A204.1 (cell line): ENCODE data around the gene CSNK1E.

Experiments used
- FAIRE-seq: peaks from 2 replicates; lab custom pipeline; 2012; peaks lifted over from hg19 to GRCh38; lab: Jason Lieb, UNC

The CSNK1E gene

DNA sequence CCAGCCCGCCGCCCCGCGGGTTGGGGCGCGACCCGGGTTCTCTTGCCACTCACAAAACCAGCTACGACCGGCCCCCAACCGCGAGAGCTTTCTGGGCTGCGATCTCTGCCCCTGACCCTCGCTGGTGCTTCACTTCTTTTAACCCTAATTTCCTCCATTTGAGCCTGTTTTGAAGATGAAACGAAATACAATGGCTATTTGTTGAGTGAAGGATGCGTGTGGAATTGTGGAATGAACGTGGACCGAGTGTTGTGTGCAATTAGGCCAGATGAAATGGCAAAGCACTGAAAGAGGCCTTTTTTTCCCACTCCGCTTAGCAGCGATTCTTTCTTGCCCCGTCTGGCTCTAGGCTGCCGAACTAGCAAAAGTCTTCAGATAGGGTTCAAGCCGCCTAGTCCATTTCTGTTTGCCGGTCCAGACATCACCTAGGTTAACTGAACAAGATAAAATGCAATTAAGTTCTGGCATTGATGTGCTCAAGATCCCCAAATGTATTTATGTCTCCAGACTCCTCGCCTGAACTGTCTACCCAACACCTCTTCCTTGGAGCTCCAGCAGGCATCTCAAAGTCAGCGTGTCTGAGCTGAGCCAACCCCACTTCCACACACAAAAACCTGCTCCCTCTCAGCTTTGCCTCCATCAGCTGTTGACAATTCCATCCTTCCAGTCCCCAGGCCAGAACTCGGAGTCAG is 44.0 kb downstream of the CSNK1E start:
- no peak for FAIRE-seq

DNA sequence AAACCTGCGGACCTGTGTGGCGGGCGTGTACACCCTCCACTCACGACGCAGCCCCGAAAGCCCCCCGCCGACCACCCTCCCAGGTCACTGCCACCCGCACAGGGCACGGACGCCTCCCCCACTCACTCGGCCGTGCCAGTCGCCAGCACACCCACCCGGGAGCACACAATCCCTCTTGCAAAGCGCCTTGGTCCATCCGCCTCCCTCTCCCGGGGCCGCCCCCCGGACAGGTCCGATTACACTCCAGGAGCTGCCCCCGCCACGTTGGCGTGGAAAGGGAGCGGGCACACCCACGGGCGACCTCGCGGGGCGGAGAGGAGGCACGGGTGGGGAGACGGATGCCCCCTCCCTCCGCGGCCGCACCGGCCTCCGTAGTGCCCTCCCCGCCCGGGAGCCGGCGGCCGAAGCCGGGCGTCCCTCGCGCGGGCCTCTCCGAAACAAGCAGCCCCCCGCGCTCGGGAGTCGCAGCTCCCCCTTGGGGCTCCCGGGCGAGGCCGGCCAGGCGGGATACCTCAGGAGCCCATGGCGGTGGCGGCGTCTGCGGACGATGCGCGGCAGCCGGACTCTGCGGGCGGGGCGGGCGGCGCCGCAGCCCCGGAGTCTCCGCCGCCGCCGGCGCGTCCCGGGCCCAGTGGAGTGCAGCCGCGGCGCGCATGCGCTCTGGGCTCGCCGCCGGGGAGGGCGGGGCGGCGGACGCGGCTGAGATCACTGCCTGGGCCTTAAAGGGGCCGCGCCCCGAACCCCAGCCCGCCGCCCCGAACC is 44.7 kb downstream of the CSNK1E start, which contains the start of gene TMEM184B:
Gene TMEM184B (minus strand): TSS at position 638 of the 762 bp plus-strand sequence. CDS start 25,049 bp downstream, outside the sequence.
- FAIRE-seq, result no peak

DNA sequence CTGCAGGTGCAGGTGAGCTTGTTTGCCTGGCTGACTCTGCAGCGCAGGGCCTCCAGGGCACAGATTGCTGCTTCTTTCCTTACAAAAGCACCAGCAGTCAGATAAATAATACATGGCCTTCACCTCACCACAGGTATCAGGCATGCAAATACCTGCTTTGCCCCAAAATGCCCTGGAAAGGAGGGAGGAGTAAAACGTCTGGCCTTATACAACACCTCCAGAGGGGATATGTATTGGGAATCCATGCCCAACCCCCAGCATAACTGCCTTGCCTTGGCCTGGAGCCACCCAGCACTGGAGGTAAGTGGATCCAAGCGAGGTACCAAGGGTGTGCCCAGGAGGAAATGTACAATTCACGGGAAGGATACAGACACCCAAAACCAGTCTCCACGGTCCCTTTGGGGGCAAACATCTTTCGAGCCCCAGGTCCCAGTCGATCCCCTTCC is 45.3 kb downstream of the CSNK1E start:
- no peak for FAIRE-seq

DNA sequence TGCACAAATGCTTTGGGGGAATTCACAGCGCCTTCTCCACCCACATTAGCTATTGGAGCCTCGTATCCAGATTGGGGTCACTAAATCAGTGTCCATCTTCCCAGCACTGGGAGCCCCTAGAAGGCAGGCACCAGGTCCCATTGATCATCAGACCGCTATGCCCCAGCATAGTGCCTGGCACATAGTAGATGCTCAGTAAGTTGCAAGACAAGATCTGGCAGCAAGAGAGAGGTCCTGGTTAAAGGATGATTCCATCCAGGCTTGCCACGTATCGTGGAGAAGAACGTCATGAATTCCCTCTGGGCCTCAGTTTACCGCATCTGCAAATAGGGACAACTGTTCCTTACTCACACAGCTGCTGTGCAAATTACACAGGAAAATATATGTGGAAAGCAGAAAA is 46.1 kb downstream of the CSNK1E start:
- no peak for FAIRE-seq

DNA sequence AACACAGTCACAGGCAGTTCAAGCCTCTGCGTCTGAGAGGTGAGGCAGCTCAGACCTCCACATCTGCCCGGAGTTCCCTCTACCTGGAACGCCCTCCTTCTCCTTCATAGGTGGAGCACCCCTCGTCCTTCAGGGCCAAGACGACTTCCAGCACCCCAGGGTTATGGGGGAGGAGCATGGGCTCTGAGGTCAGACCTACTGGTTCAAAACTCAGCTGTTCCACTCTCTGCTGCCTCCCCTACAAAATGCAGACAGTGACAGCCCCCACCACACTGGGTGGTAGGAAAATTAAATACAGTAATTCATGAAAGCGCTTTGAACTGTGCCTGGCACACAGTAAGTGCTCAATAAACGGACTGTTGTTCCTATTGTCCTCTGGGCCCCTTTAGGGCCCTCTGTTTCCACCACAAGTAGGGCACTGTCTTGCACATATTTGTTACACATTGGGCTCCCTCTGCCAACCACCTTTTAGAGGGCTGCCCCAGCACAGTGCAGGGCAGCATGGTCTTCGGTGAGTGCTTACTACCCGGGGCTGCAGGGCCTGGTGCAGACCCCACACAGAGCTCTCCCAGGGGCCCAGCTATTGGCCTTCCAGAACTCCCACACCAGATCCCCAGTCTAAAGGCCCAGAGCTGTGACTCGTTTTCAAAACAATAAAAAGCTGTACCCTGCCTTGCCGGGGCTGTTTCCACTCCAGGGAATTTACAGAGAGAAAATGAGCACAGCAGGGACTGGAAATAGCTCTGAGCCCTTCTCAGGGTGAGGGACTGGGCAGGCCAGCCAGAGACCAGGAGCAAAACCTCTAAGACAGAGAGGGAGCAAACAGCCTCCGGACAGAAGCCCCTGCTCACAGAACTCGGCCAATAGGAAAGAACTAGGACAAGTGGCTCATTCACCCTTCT is 46.9 kb downstream of the CSNK1E start:
- no peak for FAIRE-seq

DNA sequence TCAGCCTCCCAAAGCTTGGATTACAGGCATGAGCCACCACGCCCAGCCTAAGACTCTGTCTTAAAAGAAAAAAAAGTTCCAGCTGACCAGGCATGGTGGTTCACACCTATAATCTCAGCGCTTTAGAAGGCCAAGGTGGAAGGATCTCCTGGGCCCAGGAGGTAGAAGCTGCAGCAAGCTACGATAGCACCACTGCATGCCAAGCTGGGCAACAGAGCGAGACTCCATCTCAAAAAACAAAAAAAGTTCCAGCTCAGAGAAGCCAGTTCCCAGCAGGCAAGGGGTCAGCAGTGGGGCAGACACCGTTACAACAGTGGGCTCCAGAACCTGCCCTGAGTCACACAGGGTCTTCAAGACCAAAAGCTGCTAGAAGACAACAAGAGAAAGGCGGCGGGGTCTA is 47.8 kb downstream of the CSNK1E start:
- no peak for FAIRE-seq

DNA sequence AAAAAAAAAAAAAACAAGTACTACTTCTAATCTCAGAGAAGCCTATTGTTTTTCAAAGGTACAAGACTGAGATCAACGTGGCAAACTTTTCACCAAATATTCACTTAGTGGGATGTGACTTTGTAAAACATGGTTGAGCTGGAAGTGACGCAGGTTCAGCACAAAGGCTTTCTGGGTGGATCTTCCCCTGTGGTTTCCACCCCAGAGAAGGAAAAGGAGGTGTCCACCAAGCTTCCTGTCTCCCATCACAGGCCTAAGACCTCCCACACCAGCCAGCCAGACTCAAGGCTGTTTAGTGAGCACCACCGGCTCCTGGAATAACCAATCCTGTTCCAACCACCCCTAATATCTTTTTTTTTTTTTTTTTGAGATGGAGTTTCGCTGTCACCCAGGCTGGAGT is 50.1 kb downstream of the CSNK1E start:
- FAIRE-seq, result no peak

DNA sequence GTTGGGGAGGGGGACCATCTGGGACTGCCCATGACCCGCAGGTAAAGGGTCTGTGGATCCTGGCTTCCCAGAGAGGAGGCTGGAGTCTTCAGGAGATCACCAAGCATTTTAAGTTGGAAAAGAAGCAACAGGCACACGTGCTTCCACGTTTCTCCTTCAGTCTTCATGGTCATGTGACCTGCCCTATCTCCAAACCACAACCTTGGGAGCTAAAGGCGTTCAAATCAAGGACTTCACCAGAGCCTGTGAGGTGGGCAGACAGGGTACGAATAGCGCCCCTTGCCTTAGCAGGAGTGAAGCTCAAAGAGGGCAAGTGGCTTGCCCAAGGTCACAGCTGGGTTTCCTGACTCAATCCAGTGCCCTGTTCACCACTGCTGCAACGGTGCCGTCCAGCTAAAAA is 51.1 kb downstream of the CSNK1E start:
- FAIRE-seq, result no peak

DNA sequence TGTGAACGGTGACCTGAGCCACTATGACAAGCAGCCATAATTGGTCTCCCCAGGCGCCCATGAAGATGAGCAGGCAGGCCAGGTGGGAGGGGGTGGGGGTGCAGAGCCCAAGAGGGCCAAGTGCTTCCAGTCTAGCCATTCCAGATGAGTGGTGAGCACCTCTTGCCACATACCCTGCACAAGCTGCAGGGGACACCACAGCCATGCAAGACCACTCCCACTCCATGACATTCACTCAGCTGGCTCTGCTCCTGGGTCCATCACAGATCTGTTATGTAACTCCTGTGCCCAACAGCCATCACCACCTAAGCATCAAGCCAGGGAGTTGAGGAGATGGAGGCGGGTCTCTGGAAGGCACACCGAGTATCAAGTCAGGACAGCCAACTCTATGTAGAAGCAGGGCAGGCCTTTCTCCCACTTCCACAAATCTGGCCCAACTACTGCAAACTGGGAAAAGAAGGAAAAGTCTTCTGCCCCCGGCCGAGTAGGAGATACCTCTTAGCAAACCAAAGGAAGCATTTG is 52.9 kb downstream of the CSNK1E start:
- no peak for FAIRE-seq

DNA sequence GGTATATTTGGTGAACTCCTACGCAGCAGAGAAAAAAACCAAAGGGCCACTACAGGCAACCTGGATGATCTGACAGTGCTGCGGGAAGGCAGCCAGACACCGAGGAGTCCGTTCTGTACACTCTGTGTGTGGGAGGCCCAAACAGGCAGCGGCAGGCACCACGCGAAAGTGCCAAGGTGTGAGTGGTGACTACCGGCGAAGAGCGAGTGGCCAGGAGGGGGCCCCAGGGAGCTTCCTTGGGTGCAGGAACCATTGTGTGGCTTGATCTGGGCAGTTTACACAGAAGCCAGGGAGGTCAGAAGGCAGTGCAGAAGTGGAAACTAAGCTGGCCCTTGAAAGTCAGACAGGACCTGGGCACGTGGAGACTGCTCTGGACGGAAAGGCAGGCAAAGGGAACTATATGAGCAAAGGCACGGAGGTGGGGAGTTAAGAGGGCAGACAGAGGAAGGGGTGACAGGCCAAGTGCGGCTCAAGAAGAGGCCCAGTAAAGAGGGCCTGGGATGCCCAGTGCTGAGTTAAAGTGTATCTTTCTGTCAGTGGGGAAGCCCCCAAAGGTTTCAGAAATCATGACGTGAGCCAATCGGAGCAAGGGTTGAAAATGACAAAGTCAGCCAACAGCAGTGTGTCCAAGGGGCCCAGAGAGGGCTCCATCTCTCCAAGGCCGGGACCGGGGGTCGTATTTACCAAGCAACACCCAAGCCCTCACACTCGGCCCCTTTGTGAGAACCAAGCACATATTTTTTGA is 55.0 kb downstream of the CSNK1E start:
- no peak for FAIRE-seq

DNA sequence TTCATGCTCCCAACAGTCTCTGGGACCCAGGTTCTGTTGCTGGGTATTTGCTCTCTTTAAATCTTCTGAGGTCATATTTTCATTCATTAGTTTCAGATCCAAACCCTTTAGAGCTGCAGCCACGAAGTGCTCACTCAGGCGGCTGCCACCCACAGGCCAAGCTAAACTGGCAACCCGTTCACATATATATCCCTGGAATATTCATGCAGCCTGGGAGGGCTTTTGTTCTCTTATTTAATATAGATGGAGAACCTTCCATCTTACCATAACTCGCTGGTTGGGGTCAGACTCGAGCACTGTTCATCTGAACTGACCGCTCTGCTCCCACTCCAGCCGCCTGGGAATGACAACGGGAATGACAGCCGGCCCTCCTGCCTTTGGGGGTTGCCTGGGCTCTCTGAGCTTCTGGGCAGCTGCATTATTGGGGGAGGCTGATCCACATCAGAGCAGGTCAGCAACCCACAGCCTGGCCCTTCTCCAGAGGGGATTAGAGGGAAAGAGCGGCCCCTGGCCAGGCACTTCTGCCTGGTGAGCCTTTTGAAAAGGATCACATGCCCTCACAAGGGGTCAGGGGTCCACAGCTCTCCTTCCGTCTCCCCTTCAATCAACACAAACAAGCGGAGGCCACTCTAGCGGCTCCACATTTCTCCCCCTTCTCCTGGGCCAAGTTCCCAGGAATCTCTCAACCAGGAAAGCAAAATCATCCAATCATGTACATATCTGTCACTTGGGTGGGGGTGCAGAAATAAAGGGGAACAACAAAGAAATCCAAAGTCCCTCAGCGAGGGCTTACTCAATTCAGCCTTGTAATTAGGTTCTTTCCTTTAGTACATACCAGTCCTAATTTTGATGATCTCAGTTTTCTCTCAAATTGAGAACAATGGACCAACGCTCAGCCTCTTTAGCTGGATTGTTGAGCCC is 56.2 kb downstream of the CSNK1E start:
- FAIRE-seq, result no peak

DNA sequence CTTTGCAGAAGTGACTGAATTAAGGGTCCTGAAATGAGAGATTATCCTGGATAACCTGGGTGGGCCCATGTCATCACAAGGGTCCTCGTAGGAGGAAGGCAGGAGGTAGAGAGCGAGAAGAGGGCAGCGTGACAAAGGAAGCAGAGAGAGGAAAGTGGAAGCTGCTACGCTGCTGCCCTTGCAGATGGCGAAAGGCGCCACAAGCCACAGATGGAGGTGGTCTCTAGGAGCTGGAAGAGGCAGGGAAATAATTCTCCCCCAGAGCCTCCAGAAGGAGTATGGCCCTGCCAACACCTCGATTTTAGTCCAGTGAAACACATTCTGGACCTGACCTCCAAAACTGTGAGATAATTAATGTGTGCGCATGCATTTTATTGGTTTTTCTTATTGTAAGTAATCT is 57.9 kb downstream of the CSNK1E start:
- FAIRE-seq, result no peak

DNA sequence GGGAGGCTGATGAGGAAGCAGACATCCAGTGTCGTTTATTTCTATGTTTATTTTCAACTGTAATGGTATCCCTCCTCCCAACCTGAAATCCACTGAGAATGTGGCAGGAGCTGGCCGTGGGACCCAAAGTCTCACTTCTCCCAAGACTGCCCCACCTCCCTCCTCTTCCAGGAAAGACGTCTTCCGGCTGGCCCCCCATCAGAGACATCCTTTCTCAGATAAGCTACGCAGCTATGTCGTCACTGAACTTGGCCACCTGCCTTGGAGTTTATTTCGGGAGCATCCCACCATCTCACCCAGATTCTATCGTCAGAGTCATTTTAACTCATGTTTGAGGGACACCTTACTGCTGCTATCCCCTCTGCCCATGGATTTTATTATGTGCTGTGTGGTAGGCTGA is 58.3 kb downstream of the CSNK1E start:
- no peak for FAIRE-seq

DNA sequence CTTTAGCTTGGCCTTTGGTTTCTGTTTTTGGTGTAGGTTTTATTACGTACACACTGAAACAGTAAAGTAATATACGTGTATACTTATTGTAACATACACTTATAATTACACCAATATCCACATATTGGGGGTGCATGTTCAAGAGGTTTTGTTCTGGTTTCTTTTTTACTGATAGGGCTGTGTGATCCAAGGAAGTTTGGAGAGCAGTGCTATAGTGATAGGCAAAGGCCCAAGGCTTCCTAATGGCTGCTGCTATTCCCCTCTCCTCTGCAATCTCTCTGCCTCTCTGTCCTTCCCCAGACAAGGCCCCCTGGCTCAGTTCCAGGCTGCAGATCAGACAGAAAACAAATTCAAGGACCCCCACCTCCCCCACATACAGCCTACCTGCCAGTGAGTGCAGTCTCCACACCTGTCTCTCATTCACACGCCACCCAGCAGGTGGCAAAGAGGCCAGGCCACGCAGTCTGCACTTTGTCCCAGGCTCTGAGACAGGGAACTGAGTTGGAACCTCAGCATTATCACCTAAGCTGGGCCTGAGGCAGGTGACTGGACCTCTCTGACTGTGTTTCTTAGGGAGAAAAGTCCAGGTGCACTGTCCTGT is 59.5 kb downstream of the CSNK1E start:
- no peak for FAIRE-seq

DNA sequence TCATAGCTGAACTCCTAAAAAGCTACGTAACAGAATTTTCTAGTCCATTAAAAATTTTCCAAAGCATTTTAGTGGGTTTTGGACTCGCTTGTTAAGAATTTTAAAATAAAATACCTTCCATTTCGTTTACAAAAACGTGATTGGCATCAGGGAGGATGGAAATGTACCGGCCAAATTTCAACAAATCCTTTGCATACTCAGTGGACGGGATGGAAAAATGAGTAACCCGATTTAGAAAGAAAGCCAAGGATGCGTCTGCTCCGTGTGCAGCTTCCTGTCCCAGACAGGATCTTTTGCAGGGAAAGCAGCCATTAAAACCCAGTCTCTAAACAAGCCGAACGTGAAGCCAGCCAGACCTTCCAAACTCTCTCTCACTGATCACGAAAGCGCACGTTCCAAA is 60.1 kb downstream of the CSNK1E start:
- no peak for FAIRE-seq

DNA sequence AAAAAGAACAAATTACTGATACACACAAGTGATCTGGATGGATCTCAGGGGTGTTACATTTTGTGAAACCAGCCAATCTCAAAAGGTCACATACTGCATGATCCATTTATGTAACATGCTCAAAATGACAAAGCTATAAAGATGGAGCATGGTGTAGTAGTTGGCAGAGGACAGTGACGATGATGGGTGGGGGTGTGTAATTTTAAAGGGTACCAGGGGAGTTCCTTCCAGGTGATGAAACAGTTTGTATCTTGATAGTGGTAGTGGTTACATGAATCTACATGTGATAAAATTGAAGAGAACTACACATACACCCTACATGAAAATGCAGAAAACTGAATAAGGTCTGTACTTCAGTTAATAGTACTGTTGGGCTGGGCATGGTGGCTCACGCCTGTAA is 61.5 kb downstream of the CSNK1E start:
- no peak for FAIRE-seq

DNA sequence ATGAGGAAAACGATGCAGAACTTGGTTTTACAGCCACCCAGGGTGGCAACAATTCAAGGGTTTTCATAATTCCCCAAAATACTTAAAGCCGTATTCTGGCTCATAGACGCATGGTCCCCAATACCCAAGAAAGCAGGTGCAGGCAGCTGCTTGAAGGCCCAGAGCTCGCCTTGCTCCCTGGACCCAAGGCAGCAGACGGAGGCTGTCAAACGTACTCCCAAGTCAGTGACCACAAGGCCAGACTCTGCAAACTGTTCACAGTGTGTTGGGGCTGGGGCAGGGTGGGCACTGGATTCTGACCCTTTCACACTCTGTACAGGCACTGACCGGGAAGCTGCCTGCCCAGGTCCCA is 65.9 kb downstream of the CSNK1E start:
- FAIRE-seq, result no peak

DNA sequence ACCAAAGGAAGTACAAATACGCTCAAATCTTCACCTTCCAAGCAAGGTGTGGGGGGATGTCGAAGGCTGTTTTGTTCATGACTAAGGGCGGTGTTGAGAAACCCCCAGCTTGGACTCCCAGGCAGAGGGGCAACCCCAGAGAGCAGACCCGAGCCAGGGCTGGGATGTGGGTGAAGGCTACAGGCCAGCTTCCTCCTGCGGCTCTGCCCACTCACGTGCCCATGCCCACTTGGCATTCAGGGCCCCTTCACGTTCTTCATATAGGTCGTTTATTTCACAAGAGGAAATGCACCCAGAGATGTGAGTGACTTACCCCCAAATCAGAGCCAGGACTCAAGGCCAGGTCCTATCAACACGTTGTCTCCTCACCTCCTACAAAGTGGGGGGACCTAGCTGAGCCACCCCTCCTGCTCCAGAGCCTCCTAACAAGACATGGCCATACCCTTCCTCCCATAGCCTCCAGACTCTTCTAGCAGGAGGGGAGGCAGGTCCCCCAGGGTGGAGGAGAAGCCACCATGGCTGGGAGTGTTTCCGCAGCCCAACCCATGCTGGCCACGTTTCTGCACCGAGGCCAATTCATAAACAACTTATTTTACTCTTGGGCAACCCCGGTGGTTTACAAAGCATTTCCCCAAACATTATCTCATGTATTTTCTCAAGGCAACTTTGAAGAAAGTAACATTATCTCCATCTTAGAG is 66.4 kb downstream of the CSNK1E start:
- FAIRE-seq, result no peak

DNA sequence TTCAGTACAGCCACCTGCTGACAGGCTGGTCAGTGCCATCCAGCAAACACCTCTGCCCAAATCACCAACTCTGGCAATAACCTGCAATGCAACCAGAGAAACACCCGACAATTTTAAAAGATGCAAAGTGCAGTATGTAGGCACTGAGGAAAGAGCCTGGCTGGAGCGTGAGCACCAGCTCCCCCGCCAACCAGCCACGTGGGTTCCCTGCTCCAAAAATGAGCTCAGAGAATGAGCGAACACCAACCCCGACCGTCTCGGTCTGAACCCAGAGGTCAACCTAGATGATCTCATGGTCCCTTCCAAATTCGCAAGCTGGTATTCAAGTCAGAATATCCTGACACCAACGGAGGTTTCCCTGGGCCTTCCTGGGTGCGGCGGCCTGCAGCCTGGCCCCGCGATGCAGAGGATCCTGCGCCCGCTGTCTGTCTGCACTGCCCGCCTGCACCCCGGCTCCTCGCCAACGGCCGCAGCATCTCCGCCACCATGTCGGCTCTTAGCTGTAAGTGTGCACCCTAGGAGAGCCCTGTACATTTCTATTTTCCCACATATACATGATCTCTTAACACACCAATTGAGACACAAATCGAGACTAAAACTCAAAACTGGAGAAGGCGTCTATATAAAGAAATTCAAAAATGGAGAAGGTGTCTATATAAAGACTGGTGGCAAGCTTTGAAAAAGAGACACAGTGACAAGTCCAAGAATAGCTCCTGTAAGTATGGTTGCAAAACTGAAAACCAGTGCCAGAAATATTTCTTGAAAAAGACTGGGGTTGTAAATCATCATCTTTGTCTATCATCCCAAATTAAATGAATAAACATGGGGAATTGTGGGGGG is 67.2 kb downstream of the CSNK1E start:
- FAIRE-seq, result no peak
